Measurements from ENCODE around the gene C16orf74.

DNA sequence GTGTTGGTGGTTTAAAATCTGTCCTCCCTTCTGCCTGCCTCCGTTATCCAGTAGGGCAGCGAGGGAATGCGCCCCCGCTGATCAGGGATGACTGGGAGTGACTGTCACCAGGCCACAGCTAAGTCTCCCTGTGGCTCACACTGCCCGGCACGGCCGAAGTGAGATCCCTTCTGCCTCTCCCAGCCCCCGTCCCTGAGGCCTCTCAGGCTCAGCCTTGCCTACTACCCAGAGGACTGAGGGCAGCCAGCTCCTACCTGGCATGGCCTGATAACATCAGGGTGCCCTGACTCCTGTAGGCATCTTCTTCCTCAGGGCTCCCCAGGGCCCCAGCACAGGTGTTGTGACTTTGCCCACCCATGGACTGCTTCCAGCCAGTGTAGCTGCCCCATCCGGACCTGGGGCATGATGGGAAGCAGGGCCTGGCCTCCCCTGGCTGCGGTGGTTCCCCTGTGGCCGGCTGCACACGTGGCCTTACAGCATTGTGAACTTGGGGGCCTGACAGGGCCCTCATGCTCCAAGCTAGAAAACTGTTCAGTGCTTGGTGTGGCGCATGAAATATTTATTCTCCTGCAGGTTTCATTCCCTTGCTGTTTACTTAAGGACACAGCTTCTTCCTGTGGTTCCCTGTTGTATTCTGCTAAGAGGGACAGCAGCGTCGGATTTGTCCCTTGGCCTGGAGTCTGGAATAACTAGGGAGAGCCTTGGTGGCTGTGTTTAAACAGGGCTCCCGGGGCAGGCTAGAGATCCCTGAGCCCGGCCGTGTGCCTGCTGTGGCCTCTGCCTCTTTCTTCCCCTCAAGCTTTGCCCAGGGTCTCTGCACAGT, 92.2 kb downstream of the C16orf74 start:
- TF ChIP-seq, protein P1, sequence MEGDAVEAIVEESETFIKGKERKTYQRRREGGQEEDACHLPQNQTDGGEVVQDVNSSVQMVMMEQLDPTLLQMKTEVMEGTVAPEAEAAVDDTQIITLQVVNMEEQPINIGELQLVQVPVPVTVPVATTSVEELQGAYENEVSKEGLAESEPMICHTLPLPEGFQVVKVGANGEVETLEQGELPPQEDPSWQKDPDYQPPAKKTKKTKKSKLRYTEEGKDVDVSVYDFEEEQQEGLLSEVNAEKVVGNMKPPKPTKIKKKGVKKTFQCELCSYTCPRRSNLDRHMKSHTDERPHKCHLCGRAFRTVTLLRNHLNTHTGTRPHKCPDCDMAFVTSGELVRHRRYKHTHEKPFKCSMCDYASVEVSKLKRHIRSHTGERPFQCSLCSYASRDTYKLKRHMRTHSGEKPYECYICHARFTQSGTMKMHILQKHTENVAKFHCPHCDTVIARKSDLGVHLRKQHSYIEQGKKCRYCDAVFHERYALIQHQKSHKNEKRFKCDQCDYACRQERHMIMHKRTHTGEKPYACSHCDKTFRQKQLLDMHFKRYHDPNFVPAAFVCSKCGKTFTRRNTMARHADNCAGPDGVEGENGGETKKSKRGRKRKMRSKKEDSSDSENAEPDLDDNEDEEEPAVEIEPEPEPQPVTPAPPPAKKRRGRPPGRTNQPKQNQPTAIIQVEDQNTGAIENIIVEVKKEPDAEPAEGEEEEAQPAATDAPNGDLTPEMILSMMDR (IDR thresholded peaks at IDR 0.05): no peak
- no peak for TF ChIP-seq EZH2 (IDR thresholded peaks at IDR 0.05; ENCODE audit: borderline replicate concordance, insufficient read depth, low read depth, low read length, poor library complexity, severe bottlenecking)

Measured in B cell (primary cell).